ENCODE data around the gene PPIF. TPM values are rescaled to one million over a fixed set of nuclear protein-coding genes. Genes with fewer than 3 reads are reported as not detected.

The PPIF gene
- total RNA-seq, 1 donor from 2014 or later: 27.1 TPM

DNA sequence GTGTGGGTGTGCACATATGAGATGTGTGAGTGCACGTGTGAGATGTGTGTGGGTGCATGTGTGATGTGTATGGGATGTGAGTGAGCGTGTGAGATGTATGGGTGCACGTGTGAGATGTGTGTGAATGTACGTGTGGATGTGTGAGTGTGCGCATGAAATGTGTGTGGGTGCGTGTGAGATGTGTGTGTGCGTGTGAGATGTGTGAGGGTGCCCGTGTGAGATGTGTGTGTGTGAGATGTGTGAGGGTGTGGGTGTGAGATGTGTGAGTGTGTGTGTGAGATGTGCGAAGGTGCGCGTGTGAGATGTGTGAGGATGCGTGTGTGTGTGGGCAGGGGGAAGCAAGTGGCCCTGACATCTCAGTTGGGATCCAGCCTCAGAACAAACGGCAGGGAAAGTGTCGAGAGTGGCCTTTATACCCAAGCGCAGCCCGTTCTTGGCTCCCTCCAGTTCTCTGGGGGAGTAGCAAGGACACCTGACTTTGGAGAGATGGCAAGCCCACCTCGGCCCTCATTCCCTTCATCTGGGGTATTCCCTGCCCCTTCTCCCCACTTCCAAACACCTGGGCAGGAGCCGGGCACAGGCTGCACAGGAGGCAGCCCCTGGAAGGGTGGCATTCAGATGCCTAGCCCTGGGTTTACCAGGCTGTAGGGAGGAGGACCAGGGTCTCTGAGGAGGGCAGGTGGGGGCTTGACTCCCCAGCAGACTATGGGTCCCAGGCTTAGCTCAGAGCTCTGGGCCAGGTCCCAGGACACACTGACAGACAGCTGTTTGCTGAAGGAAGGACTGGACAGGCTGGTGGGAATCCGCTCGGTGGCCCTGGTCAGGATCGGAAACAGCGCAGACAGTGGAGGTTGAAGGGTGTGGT lies 31.6 kb downstream of the PPIF start:
- H3K27ac Mint-ChIP-seq: no peak overlapping the region
- H3K27me3 Mint-ChIP-seq (ENCODE audit: insufficient read depth, low read depth): peaks cover 5% of the 10 kb centered on the region
- Histone ChIP-seq H3F3A (ENCODE audit: low read depth) (peaks cover 3% of the 10 kb centered on the region), H3K4me2 (no peak overlapping the region), H4K20me1 (ENCODE audit: low read depth) (no peaks in the 10 kb centered on the region), H3K9ac (no peak overlapping the region), H3K36me3 (no peaks in the 10 kb centered on the region), H3K79me2 (ENCODE audit: low read depth) (no peaks in the 10 kb centered on the region), H3K4me1 (no peaks in the 10 kb centered on the region), H3K4me3 (no peak overlapping the region), H3K9me3 (ENCODE audit: low read depth) (no peaks in the 10 kb centered on the region), H3K27ac (no peak overlapping the region), H3K27me3 (no peaks in the 10 kb centered on the region), H2AFZ (replicated peaks) (no peak overlapping the region)
- TF ChIP-seq EZH2phosphoT487 (IDR thresholded peaks at IDR 0.05) (no peak), EZH2 (IDR thresholded peaks at IDR 0.05) (no peak)
- TF ChIP-seq, protein P1, sequence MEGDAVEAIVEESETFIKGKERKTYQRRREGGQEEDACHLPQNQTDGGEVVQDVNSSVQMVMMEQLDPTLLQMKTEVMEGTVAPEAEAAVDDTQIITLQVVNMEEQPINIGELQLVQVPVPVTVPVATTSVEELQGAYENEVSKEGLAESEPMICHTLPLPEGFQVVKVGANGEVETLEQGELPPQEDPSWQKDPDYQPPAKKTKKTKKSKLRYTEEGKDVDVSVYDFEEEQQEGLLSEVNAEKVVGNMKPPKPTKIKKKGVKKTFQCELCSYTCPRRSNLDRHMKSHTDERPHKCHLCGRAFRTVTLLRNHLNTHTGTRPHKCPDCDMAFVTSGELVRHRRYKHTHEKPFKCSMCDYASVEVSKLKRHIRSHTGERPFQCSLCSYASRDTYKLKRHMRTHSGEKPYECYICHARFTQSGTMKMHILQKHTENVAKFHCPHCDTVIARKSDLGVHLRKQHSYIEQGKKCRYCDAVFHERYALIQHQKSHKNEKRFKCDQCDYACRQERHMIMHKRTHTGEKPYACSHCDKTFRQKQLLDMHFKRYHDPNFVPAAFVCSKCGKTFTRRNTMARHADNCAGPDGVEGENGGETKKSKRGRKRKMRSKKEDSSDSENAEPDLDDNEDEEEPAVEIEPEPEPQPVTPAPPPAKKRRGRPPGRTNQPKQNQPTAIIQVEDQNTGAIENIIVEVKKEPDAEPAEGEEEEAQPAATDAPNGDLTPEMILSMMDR (IDR thresholded peaks at IDR 0.05): no peak
- no peak for DNase-seq (ENCODE audit: low spot score)
- H3K36me3 Mint-ChIP-seq: no peaks in the 10 kb centered on the region
- peaks cover 18% of the 10 kb centered on the region for H3K4me1 Mint-ChIP-seq
- H3K9me3 Mint-ChIP-seq: no peaks in the 10 kb centered on the region
- no peak overlapping the region for H3K4me3 Mint-ChIP-seq

DNA sequence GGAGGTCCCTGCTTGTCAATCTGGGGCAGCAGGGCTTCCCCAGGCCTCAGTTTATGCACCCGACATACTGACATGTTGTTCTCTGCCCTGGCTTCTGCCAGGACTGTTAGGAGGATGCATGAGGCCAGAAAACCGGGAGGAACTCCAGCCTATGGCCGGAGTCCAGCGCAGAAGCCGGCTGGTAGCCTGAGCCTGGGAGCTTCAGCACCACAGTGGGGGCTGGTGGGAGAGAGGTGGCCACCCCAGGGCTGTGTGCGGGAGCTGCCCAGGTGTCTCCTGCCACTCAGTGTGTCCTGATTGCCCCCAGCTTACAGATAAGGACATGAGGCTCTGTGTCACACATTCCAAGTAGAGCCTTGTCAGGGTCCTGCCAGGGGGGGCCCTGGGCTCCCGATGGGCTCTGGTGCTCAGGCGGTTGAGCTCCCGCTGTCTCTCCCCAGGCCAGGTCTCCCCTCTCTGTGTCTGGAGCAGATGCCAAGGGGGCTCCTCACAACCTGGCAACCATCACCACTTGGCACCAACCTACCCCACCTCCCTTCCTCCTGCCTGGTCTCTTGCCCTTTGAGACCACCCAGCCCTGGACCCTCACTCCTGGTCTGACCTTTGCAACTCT lies 32.3 kb downstream of the PPIF start:
- H3K27me3 ChIP-seq: no peaks in the 10 kb centered on the region
- H3K79me2 ChIP-seq (ENCODE audit: low read depth): no peaks in the 10 kb centered on the region
- no peak for DNase-seq (ENCODE audit: low spot score)
- peaks cover 17% of the 10 kb centered on the region for H3K4me1 Mint-ChIP-seq
- H3K9me3 ChIP-seq (ENCODE audit: low read depth): no peaks in the 10 kb centered on the region
- H3K27ac Mint-ChIP-seq: no peak overlapping the region
- no peak overlapping the region for H3K4me3 Mint-ChIP-seq
- no peak overlapping the region for H2AFZ ChIP-seq (replicated peaks)
- TF ChIP-seq EZH2 (IDR thresholded peaks at IDR 0.05): no peak
- TF ChIP-seq, protein P1 (IDR thresholded peaks at IDR 0.05): no peak
- TF ChIP-seq EZH2phosphoT487 (IDR thresholded peaks at IDR 0.05): no peak
- no peaks in the 10 kb centered on the region for H3K36me3 Mint-ChIP-seq
- peaks cover 3% of the 10 kb centered on the region for H3F3A ChIP-seq (ENCODE audit: low read depth)
- H3K4me1 ChIP-seq: no peaks in the 10 kb centered on the region
- no peak overlapping the region for H3K4me2 ChIP-seq
- H3K27ac ChIP-seq: no peak overlapping the region
- H3K9ac ChIP-seq: no peak overlapping the region
- H4K20me1 ChIP-seq (ENCODE audit: low read depth): no peaks in the 10 kb centered on the region
- no peaks in the 10 kb centered on the region for H3K36me3 ChIP-seq
- no peak overlapping the region for H3K4me3 ChIP-seq
- H3K9me3 Mint-ChIP-seq: no peaks in the 10 kb centered on the region
- H3K27me3 Mint-ChIP-seq (ENCODE audit: insufficient read depth, low read depth): peaks cover 5% of the 10 kb centered on the region

DNA sequence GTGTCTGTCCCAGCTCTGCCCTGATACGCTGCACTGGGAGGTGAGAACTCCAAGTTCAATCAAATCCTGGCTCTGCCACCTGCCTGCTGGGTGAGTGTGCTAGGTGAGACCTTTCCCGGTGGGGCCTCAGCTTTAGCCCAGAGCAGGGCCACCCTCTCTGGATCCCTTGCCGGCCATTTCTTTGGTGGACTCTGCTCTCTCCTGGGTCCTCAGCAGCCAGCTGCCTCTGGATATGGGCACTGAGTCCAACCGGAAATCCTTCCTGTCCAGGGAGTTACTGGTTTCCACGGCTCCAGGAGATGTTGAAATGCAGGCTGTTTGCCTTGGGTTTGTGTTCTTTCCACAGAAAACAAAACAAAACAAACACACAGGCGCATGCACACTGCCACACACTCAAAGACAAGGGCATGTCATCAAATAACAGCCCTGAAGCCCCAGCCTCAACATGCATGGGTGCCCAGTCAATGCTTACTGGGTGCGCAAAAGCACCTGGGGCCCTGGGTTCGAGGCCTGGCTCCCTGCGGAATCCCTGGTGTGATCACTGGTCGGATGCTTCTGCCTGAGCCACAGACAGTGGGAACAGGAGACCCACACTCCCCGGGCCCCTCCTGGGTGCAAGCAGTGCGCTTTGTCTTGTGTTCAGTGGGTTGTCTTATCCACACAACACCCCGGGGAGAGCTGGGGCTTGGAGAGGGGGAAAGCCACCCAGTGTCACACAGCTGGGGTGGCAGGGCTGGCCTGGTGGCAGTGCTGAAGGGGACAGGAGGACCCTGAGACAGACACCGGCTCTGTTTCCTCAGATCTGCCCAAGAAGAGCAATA lies 33.1 kb downstream of the PPIF start:
- H3K79me2 ChIP-seq (ENCODE audit: low read depth): no peaks in the 10 kb centered on the region
- Mint-ChIP-seq H3K27ac (no peak overlapping the region), H3K27me3 (ENCODE audit: insufficient read depth, low read depth) (peaks cover 4% of the 10 kb centered on the region), H3K4me3 (no peak overlapping the region), H3K9me3 (no peaks in the 10 kb centered on the region), H3K4me1 (peaks cover 13% of the 10 kb centered on the region), H3K36me3 (no peaks in the 10 kb centered on the region)
- H3K4me2 ChIP-seq: no peak overlapping the region
- peaks cover 3% of the 10 kb centered on the region for H3F3A ChIP-seq (ENCODE audit: low read depth)
- no peaks in the 10 kb centered on the region for H3K4me1 ChIP-seq
- H3K27me3 ChIP-seq: no peaks in the 10 kb centered on the region
- H3K9me3 ChIP-seq (ENCODE audit: low read depth): no peaks in the 10 kb centered on the region
- DNase-seq (ENCODE audit: low spot score): no peak
- H2AFZ ChIP-seq (replicated peaks): no peak overlapping the region
- no peaks in the 10 kb centered on the region for H3K36me3 ChIP-seq
- no peak overlapping the region for H3K9ac ChIP-seq
- H4K20me1 ChIP-seq (ENCODE audit: low read depth): no peaks in the 10 kb centered on the region
- no peak overlapping the region for H3K4me3 ChIP-seq
- TF ChIP-seq EZH2phosphoT487 (IDR thresholded peaks at IDR 0.05) (no peak), EZH2 (IDR thresholded peaks at IDR 0.05) (no peak)
- TF ChIP-seq, protein P1 (IDR thresholded peaks at IDR 0.05): no peak
- H3K27ac ChIP-seq: no peak overlapping the region

Measured in neural progenitor cell (in vitro differentiated cells).